ENCODE measurements around the gene ATP5PD. TPM values are rescaled to one million over a fixed set of nuclear protein-coding genes. Genes with fewer than 3 reads are reported as not detected.

ATP5PD gene
- total and polyA plus RNA-seq, 2 of the 8 experiments (the other 6 are each of a cell fraction or from before 2014, with no cell fraction given) = 335 to 407 TPM

- H3K79me1 ChIP-seq (ENCODE audit: low read depth, low read length) = peaks cover 2% of the 10 kb centered on the region; the same call in 1 of the 2 replicates
- DNase-seq (ENCODE audit: low read depth in 1 of 2, low spot score in 2 of 2) = no peak
- H3K4ac ChIP-seq (replicated peaks; ENCODE audit: insufficient read length, low read depth, low read length) = no peak overlapping the region
- no peak overlapping the region for H2BK5ac ChIP-seq (ENCODE audit: low read depth, low read length)
- no peak overlapping the region for H3K4me3 ChIP-seq (ENCODE audit: extremely low read depth in 1 of 4, insufficient read depth in 2 of 4, low read depth in 3 of 4, low read length in 4 of 4)
- no peak overlapping the region for H3K14ac ChIP-seq (ENCODE audit: insufficient read length)
- H3K27me3 ChIP-seq (replicated peaks in 1 of 4; ENCODE audit: control insufficient read depth in 3 of 4, extremely low read depth in 1 of 4, insufficient read depth in 3 of 4, low read length in 3 of 4) = no peaks in the 10 kb centered on the region
- no peak overlapping the region for H4K5ac ChIP-seq (ENCODE audit: insufficient read length, low read depth, low read length)
- no peak overlapping the region for H3K18ac ChIP-seq (ENCODE audit: extremely low read depth, low read length)
- no peaks in the 10 kb centered on the region for H3K23me2 ChIP-seq (ENCODE audit: low read depth, low read length)
- H3K56ac ChIP-seq (replicated peaks; ENCODE audit: insufficient read length, low read depth, low read length) = no peak overlapping the region
- H3K4me1 ChIP-seq (replicated peaks in 1 of 4; ENCODE audit: control insufficient read depth in 3 of 4, insufficient read depth in 4 of 4, low read length in 3 of 4) = no peaks in the 10 kb centered on the region; a peak in 1 of 7 replicates
- H3K23ac ChIP-seq (ENCODE audit: insufficient read length) = no peak overlapping the region
- no peaks in the 10 kb centered on the region for H3K9me3 ChIP-seq (ENCODE audit: insufficient read depth in 2 of 2, low read depth in 1 of 2, low read length in 1 of 2)
- H2AK5ac ChIP-seq (ENCODE audit: low read depth, low read length) = no peak overlapping the region
- POLR2A ChIA-PET (ENCODE audit: partially characterized antibody) = interaction anchor here (1.0 to 5.8 kb wide), 4 partner anchors 11 to 42 kb away, joined by 4 to 25 read pairs (median 6); no protein-coding TSS in a partner anchor
- no peak overlapping the region for H3K27ac ChIP-seq (ENCODE audit: low read depth, low read length)
- H3K79me2 ChIP-seq (ENCODE audit: control insufficient read depth in 1 of 2, insufficient read depth in 2 of 2, low read length in 2 of 2) = no peaks in the 10 kb centered on the region
- no peak for FAIRE-seq
- no peak overlapping the region for H2BK120ac ChIP-seq (replicated peaks; ENCODE audit: low read depth, low read length)
- 0 out of 2 replicates have a peak overlapping the region, but pooled peaks have one; percentile 61 for H2BK15ac ChIP-seq (ENCODE audit: low read length)
- no peak overlapping the region for H3K4me2 ChIP-seq (ENCODE audit: insufficient read depth in 1 of 2, low read depth in 2 of 2, low read length in 2 of 2)
- peak overlapping the region; percentile 29 for H4K8ac ChIP-seq (ENCODE audit: extremely low read depth, insufficient read depth, low read length)
- no peak overlapping the region for H2BK20ac ChIP-seq (ENCODE audit: low read length)
- no peak overlapping the region for H2AFZ ChIP-seq (ENCODE audit: low read length)
- peaks cover 20 to 46% (median 38%) of the 10 kb centered on the region in 4 experiments for H3K36me3 ChIP-seq (ENCODE audit: control insufficient read depth in 2 of 4, insufficient read depth in 4 of 4, low read length in 3 of 4)
- 96% methylated on average over 18 of the region's 18 CpGs; no CpG with 5 or more reads in 1 of the 2 experiments for WGBS, 2 experiments (ENCODE audit: extremely low coverage in 1 of 2, insufficient coverage in 1 of 2, insufficient read length in 1 of 2, insufficient replicate concordance in 2 of 2, low coverage in 1 of 2, low lambda C conversion rate in 2 of 2, missing lambda C conversion rate in 1 of 2)
- H3K9ac ChIP-seq (replicated peaks in 1 of 4; ENCODE audit: extremely low read depth in 1 of 4, low read depth in 3 of 4, low read length in 3 of 4) = no peak overlapping the region
- peaks cover 0 to 7% of the 10 kb centered on the region in 2 experiments for H4K20me1 ChIP-seq (replicated peaks in 1 of 2; ENCODE audit: control insufficient read depth in 1 of 2, insufficient read depth in 2 of 2, low read length in 2 of 2)
- no peak overlapping the region for H4K91ac ChIP-seq (replicated peaks; ENCODE audit: insufficient read length, low read length)
- H2BK12ac ChIP-seq (ENCODE audit: low read depth, low read length) = no peak overlapping the region
- CTCF ChIA-PET (ENCODE audit: partially characterized antibody) = interaction anchor here (0.6 to 8.1 kb wide), 18 partner anchors 8 to 128 kb away, joined by 3 to 81 read pairs (median 7); no protein-coding TSS in a partner anchor
- peak; percentile 39 to 56 (median 47) for TF ChIP-seq CTCF (IDR thresholded peaks at IDR 0.05; ENCODE audit: control extremely low read depth in 1 of 3, insufficient read depth in 1 of 3, low read depth in 1 of 3, low read length in 3 of 3)
- peak; percentile 41; the same call in 1 of the 2 replicates for TF ChIP-seq E2F6 (IDR thresholded peaks at IDR 0.05)
- TF ChIP-seq SP2 (IDR thresholded peaks at IDR 0.05; ENCODE audit: low read length) = no peak
These were observed 18.2 kb upstream of the ATP5PD start for GRCh38 chr17:75064867-75065561.
